ENCODE data around the gene MAGI2. TPM values are rescaled to one million over a fixed set of nuclear protein-coding genes. Genes with fewer than 3 reads are reported as not detected.
"Not testable (repeated sequence)": the region's sequence is repeated elsewhere in the genome, so short reads cannot be mapped to it uniquely, and the experiment has no call there.

MAGI2 gene
- total RNA-seq, 1 donor from 2014 or later: 8.0 TPM

- no peak for DNase-seq
Measured at GRCh38 chr7:78346827-78347226, 1106.6 kb downstream of the MAGI2 start.

- no peak for DNase-seq
Measured at GRCh38 chr7:78345979-78346378, 1107.5 kb downstream of the MAGI2 start.

GRCh38 chr7:78345293-78345911, 1108.1 kb downstream of the MAGI2 start:
- no peak for DNase-seq

GRCh38 chr7:78334426-78334825, 1119.0 kb downstream of the MAGI2 start:
- DNase-seq: no peak

- no peak for DNase-seq
Measured at GRCh38 chr7:78333530-78334425, 1119.7 kb downstream of the MAGI2 start.

- DNase-seq: peak; percentile 81
Measured at GRCh38 chr7:78329001-78329655, 1124.3 kb downstream of the MAGI2 start.

- DNase-seq: peak; percentile 22
Measured at GRCh38 chr7:78327718-78328117, 1125.7 kb downstream of the MAGI2 start.

GRCh38 chr7:78326876-78327275, 1126.6 kb downstream of the MAGI2 start:
- peak; percentile 88 for DNase-seq

- DNase-seq: no peak
Measured at GRCh38 chr7:78326189-78326588, 1127.3 kb downstream of the MAGI2 start.

- DNase-seq: no peak
Measured at GRCh38 chr7:78323118-78323517, 1130.3 kb downstream of the MAGI2 start.

- DNase-seq: not testable (repeated sequence)
Measured at GRCh38 chr7:78322231-78322630, 1131.2 kb downstream of the MAGI2 start.

- no peak for DNase-seq
Measured at GRCh38 chr7:78317371-78317770, 1136.1 kb downstream of the MAGI2 start.

- DNase-seq: no peak
Measured at GRCh38 chr7:78316110-78316509, 1137.4 kb downstream of the MAGI2 start.

- DNase-seq: no peak
Measured at GRCh38 chr7:78315119-78315518, 1138.3 kb downstream of the MAGI2 start.

- no peak for DNase-seq
Measured at GRCh38 chr7:78311181-78311580, 1142.3 kb downstream of the MAGI2 start.

- DNase-seq: no peak
Measured at GRCh38 chr7:78307892-78308291, 1145.6 kb downstream of the MAGI2 start.

- no peak for DNase-seq
Measured at GRCh38 chr7:78306634-78307033, 1146.8 kb downstream of the MAGI2 start.

- DNase-seq: peak; percentile 23
Measured at GRCh38 chr7:78301407-78301806, 1152.1 kb downstream of the MAGI2 start.

- DNase-seq: no peak
Measured at GRCh38 chr7:78299088-78299487, 1154.4 kb downstream of the MAGI2 start.

GRCh38 chr7:78296644-78297371, 1156.7 kb downstream of the MAGI2 start:
- DNase-seq: peak; percentile 12

GRCh38 chr7:78296046-78296597, 1157.3 kb downstream of the MAGI2 start:
- no peak for DNase-seq

GRCh38 chr7:78289471-78289870, 1164.0 kb downstream of the MAGI2 start:
- not testable (repeated sequence) for DNase-seq

Measured in tongue (tissue), 2 donors.